AG09319 (cell line): ENCODE data around the gene ATP8B3.

Experiments used
- DNase-seq: peaks from one replicate; pipeline ENCODE4 v3.0.0-alpha.2; 2010; ENCODE audit warnings: low read depth; ENCODE audit errors: extremely low read depth
- CTCF ChIP-seq: IDR thresholded peaks from 2 replicates; pipeline ENCODE4 v1.5.1; 2011; ENCODE audit warnings: low read depth, mild to moderate bottlenecking, inconsistent platforms, low read length, moderate library complexity

The ATP8B3 gene

GRCh38 chr19:1783354-1783753, 28.7 kb downstream of the ATP8B3 start:
- DNase-seq: no peak
- TF ChIP-seq CTCF: no peak

- TF ChIP-seq CTCF: no peak
- no peak for DNase-seq
These were observed 29.6 kb downstream of the ATP8B3 start for GRCh38 chr19:1782521-1782920.

- TF ChIP-seq CTCF: peak; percentile 13; the same call in 1 of the 2 replicates
- DNase-seq: no peak
These were observed 31.7 kb downstream of the ATP8B3 start for GRCh38 chr19:1780272-1780958.

- TF ChIP-seq CTCF: no peak
- no peak for DNase-seq
These were observed 32.5 kb downstream of the ATP8B3 start for GRCh38 chr19:1779574-1779973.

GRCh38 chr19:1777149-1777548, 34.9 kb downstream of the ATP8B3 start:
- no peak for DNase-seq
- no peak for TF ChIP-seq CTCF

- no peak for TF ChIP-seq CTCF
- no peak for DNase-seq
These were observed 35.4 kb downstream of the ATP8B3 start for GRCh38 chr19:1776606-1777147.

- TF ChIP-seq CTCF: no peak
- no peak for DNase-seq
These were observed 36.0 kb downstream of the ATP8B3 start for GRCh38 chr19:1775951-1776605.
